ENCODE data around the gene TMEM151B. TPM values are rescaled to one million over a fixed set of nuclear protein-coding genes. Genes with fewer than 3 reads are reported as not detected.

Gene TMEM151B
- total RNA-seq, 1 experiment from 2014 or later, result 0.20 TPM

DNA sequence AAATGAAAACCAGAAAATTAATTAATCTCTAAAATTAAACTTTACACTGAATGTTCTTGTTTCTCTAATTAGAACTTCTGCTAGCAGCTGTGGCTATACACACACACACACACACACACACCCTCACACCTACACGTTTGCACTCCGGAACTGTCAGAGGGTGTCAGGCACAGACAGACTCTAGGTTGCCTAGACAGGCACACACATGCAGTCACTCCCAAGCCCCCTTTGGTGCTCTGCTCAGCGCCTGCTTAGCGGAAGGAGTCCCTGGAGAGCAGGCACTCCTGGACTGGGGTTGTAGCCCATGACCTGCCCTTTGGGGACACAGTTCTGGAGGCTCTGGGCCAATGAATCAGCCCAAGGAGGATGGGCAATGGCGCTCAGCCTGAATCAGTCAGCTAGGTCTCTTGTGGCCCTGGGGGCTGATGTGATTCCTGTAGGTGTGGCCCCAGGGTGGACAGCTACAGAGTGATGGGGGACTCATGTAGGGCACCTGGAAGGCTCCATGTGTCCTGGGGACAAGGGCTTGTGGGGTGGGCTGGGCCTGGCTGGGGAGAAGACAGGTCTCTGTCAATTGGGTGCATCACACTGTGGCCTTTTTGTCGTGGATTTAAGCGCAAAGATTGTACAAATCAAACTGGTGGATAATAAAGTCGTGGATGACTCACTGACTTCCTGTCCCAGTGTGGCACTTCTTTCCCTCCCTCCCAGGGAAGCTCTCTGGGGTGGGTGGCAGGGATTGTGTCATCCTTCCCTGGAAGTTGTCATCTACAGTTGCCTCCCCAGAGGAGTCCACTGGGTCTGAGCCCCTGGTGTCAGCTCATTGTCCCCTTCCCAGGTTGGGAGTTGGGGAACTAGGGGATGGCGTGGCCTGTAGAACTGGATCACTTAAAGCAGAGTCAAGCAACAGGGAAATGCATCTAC is 8.8 kb downstream of the TMEM151B start:
- Histone ChIP-seq H3K9me3 (no peaks in the 10 kb centered on the region), H3K4me3 (no peak overlapping the region), H3K27me3 (peaks cover 50% of the 10 kb centered on the region), H3K36me3 (no peaks in the 10 kb centered on the region)
- DNase-seq, result no peak

DNA sequence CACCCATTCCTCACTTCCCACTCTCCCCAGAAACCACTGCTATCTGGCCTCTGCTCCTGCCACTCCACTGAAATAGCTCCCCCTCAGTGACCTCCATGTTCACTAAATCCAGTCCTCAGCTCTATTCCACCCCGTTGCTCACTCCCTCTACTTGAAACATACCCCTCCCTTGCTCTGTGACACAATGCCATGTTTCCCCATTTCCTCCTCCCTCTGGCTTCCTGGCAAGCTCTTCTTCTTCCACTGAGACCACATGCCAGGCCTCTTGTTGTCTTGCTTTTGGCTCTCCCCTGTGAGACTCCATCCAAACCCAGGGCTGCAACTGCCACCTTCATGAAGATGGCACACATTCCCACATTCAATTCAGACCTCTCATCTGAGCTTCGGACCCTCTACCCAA is 13.9 kb downstream of the TMEM151B start:
- Histone ChIP-seq H3K9me3 (no peaks in the 10 kb centered on the region), H3K4me3 (no peak overlapping the region), H3K27me3 (peaks cover 92% of the 10 kb centered on the region), H3K36me3 (no peaks in the 10 kb centered on the region)
- no peak for DNase-seq

DNA sequence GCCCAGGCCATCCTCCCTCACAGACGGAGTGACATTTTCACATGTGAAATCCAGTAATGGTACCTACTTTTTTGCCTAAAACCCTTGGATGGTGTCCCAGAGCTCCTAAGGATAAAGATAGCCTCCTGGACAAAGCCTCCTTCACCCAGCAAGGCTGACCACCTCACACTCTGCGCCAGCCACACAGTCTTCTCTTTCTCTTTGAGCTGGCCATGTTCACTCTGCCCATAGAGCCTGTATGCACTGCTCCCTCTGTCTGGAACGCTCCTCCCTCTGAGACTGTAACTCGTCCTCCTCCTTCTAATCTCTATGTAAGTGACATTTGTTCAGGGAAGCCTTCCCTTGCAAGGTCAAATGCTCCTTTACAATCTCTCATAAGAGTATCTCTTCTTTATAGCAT is 14.6 kb downstream of the TMEM151B start:
- DNase-seq, result no peak
- Histone ChIP-seq H3K36me3 (no peaks in the 10 kb centered on the region), H3K27me3 (peaks cover 93% of the 10 kb centered on the region), H3K9me3 (no peaks in the 10 kb centered on the region), H3K4me3 (no peak overlapping the region)

DNA sequence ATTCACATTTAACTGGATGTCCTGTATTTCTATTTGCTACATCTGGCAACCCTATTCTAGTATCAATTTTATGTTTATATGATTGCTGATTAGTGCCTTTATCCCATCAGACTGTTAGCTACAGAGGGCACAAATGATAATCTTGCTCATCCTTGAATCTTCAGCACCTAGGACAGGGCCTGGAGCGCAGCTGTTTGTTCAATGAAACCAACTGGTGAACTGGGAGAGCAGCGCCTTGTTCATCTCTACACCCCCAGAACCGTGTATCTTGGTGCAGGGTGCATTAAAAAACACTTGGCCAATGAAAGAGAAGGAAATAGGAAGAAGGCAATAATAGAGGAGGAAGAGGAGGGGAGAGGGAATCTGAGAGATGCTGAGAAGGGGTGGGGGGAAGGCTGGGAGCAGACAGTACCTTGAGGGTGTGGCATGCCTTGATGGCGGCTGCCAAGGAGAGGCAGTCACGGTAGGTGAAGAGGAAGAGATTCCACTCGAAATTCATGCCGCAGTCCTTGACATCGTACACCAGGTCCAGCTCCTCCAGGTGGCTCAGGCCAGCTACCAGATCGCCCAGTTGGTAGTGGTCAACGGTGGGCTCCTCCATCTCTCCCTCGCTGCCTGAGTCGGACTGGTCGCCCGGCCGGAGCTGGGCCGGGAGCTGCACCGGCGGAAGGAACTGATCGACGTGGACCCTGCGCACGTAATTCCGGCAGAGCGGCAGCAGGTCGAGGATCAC is 15.5 kb downstream of the TMEM151B start:
- peaks cover 93% of the 10 kb centered on the region for H3K27me3 ChIP-seq
- no peaks in the 10 kb centered on the region for H3K36me3 ChIP-seq
- H3K9me3 ChIP-seq, result no peaks in the 10 kb centered on the region
- DNase-seq, result no peak
- H3K4me3 ChIP-seq, result no peak overlapping the region

DNA sequence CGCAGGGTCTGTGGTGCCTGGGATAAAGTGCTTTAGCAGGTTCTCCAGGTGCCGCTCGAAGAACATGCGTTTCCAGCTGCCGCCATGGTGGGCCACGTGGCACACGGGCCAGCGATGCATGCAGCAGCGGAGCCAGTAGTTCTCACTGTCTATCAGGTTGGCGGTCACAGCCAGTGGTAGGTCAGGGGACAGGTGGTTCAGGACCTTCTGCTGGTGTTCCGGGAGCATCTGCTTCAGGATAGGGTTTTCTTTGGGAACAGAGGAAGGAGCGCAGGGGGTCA is 16.0 kb downstream of the TMEM151B start:
- H3K36me3 ChIP-seq, result no peaks in the 10 kb centered on the region
- no peak for DNase-seq
- no peaks in the 10 kb centered on the region for H3K9me3 ChIP-seq
- H3K4me3 ChIP-seq, result no peak overlapping the region
- peaks cover 93% of the 10 kb centered on the region for H3K27me3 ChIP-seq

DNA sequence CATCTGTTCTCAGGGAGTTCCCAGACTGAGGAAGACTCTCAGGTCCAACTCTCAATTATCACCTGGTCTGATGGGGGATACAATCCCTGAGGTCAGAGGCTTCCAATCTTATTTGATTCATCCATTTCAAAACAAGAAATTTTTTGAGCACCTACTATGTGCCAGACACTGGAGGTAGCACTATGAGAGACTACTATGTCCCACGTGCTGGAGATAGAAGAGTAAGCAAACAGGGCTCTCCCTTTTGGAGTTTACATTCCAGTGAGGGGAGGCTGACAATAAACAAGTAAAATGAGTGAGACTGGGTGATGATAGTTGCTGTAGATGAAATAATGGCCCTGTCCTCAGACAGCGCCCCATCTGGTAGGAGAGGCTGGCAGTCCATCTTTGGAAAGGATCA is 16.5 kb downstream of the TMEM151B start:
- Histone ChIP-seq H3K27me3 (peaks cover 92% of the 10 kb centered on the region), H3K4me3 (no peak overlapping the region), H3K9me3 (no peaks in the 10 kb centered on the region)

DNA sequence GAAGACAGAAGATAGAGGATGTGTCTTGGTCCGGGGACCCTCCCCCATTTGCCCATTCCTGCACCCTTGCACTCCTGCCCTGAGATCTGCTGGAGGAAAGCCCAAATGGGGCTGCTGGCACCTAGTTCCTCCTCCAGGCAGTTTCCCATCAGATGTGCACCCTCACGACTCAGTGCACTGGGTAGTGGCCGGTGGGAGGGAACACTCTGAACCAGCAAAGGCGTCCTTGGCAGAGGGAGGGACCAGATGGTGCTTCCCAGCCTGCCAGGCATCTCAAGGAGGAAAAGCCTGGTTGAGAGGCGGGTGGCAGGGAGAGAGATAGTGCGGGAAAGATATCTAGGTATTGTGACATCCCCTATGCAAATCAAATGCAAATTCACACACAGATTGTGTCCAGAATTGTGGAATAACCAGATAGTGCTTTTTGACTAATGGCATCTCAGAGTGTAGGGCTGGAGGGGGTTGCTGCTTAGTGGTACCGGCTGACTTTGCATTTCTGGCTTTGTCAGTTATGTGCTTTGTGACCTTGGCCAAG is 19.5 kb downstream of the TMEM151B start:
- Histone ChIP-seq H3K27me3 (peaks cover 84% of the 10 kb centered on the region), H3K9me3 (no peaks in the 10 kb centered on the region), H3K4me3 (no peak overlapping the region), H3K36me3 (no peaks in the 10 kb centered on the region)
- no peak for DNase-seq

More for the DNA sequence above, 16.5 kb downstream of the TMEM151B start:
- H3K36me3 ChIP-seq, result no peaks in the 10 kb centered on the region
- no peak for DNase-seq

DNA sequence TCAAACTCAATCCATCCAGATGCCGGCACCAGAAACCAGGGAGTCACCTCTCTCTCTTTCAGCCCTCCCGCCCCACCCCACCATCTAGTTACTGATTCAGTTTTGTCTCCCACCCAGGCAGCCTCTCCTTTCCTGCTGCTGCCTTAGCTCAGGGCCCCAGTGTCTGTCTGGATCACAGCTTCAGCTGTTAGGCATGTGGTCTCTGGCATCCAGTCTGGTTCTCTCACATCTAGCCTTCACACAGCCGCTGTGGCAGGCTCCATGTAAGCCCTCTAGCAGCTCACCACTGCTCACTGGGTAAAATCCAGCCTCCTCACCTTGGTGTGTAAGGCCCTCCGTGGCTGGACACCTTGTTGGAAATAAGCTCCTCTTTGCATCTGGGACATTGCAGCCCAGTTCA is 21.6 kb downstream of the TMEM151B start:
- H3K27me3 ChIP-seq, result peaks cover 88% of the 10 kb centered on the region
- no peaks in the 10 kb centered on the region for H3K36me3 ChIP-seq
- no peak overlapping the region for H3K4me3 ChIP-seq
- no peak for DNase-seq
- H3K9me3 ChIP-seq, result no peaks in the 10 kb centered on the region

DNA sequence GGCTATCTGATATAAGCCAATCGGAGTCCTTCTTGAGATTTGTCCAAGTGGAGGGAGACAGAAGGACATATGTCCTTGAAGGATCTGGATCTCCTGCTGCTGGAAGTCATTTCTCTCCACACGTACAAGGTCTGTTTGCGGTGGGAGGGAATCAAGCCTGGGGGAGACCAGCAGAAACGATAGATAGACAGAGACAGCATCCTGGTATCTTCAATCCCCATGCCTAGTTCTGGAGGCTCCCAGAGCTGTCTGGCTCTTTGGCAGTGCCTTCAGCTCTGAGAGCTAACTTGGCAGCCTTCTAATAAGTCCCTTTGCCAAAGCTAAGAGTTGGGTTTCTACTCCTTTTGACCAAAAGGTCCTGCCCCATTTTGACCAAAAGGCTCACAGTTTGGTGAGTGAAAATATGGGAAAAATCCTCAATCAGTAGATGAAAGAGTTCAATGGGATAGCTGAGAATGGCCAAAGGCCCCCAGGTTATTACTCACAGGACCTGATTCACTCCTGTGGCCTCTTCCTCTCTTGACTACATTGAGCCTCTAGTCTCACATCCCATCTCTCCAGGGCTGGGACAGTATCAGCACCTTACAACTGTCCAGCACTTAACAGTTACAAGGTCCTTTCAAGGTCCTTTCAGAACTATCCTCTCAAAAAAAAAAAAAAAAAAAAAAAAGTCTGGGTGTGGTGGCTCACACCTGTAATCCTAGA is 22.6 kb downstream of the TMEM151B start:
- H3K27me3 ChIP-seq, result peaks cover 88% of the 10 kb centered on the region

DNA sequence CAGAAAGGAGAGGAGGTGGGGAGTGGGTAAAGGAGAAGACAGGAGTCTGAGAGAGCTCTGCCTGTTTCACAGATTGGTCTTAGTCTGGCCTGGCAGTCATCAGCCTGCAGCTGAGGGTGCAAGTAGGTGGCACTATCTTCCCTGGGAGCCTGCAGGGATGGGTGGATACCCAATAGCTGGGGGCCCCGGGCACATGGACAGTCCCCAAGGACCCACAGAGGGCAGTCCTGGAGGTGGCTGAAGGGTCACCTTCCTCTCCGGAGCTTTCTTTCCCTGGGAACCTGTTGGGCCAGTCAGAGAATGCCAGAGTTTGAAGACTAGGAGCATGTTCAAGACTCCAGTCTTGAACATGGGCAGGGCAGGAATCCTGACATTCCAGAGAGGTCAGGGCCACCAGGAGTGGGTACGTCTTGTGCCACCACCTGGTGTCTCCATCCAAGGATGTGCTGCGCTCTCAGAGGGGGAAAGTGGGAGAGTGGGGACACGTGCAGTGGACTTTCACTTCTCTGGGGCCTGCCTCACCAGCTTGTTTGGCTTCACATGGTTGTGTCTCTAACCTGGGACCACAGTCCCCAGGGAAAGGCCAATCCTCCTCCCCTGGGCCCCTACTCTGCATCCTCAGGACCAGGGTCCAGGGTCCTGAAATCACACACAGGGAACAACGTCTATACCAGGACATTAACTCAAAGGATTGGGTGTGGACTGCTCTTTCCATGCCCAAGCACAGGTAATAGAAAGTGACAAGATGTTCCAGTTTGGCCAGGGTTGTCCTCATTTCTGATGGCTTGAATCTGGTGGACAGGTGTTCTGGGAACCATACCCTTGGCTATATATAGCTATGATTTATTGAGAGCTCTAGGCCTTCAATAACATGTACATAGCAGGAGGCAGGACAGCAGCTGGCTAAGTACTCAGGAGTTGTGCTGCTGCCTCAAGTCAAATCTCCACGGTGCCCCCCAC is 24.9 kb downstream of the TMEM151B start:
- Histone ChIP-seq H3K27me3 (peaks cover 78% of the 10 kb centered on the region), H3K9me3 (no peaks in the 10 kb centered on the region), H3K4me3 (no peak overlapping the region), H3K36me3 (peaks cover 1% of the 10 kb centered on the region)
- no peak for DNase-seq

More for the DNA sequence above, 22.6 kb downstream of the TMEM151B start:
- Histone ChIP-seq H3K4me3 (no peak overlapping the region), H3K36me3 (no peaks in the 10 kb centered on the region), H3K9me3 (no peaks in the 10 kb centered on the region)
- DNase-seq, result no peak

DNA sequence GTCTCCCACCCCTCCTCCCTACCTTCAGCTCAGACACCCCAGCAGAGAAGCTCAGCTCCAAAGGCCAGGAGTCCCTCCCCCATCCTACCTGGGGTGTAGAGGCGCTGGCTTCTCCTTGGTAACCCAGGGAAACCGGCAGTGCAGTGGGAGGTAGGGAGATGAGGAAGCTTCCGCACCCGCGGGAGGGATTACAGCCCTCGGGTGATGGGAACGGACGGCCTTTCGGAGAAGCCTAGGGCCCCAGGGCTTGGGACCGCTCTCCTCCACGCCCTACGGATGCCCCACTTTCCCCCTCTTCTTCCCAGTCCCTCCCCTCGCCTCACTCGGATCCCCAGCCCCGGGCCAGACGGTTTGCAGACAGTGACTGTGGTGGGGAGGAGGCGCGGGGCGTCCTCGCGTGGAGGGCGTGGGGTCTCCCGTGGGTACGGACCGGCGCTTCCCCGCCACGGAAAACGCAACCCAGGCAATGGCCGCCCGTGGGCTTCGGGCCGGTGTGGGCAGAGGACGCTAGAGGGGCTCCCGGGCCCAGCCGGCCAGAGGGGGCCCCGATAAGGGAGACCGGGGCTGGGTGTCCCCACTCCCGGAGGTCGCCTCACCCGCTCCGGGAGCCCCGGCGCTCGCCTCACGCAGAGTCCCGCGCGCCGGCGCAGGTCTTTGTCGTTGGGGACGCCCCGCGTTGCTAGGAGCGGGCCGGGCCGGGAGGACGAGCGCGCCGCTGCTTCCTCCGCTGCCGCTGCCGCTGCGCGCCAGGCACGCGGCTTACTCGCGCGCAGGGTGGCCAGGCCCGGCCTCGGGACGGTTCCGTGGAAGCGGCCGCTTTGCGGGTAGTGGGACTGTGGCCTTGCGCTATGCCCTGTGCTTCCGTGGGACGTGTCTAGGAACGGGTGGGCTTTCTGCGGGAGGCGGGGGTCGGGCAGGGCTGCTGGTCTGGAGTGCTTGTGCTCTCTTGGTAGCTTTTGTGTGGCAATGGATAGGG is 27.1 kb downstream of the TMEM151B start:
- peak overlapping the region; percentile 40 for H3K4me3 ChIP-seq
- DNase-seq, result peak; percentile 75
- H3K36me3 ChIP-seq, result peaks cover 22% of the 10 kb centered on the region
- H3K9me3 ChIP-seq, result no peaks in the 10 kb centered on the region
- peaks cover 58% of the 10 kb centered on the region for H3K27me3 ChIP-seq

DNA sequence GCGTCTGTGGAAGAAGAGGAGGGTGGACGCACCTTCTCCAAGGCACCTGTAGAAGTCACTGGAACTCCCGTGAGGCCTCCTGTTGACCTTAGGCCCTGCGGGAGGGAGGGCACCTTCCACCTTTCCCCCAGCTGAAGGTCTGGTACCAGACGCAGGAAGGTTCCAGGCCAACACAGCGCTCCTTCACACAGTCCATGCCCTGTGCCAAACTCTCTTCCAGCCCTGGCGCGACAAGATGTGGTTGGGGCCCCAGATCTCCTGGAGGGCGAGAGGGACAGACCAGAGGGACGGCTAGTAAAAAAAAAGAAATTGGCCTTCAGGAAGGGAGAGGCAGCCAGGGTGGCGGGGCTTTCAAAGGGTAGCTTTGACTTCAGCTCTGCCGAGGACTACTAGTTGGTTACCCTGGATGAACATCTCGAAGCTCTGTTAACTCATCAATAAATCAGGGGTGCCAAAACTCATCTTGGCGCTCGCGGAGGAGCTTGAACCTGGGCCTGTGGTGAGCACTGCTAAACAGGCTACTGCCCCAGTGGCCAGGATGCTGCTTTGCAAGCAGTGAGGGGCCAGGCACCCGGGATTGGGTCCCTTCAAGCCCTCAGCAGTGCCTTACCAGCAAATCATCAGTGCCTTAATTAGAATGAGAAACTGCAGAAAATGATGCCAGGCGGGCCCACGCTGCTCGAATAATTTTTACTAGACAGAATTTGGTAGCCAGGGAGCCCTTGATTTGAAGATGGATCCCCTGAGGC is 28.0 kb downstream of the TMEM151B start:
- Histone ChIP-seq H3K36me3 (peaks cover 31% of the 10 kb centered on the region), H3K27me3 (peaks cover 51% of the 10 kb centered on the region), H3K9me3 (no peaks in the 10 kb centered on the region), H3K4me3 (peak overlapping the region; percentile 40; the same call in 1 of the 2 replicates)
- DNase-seq, result peak; percentile 57

DNA sequence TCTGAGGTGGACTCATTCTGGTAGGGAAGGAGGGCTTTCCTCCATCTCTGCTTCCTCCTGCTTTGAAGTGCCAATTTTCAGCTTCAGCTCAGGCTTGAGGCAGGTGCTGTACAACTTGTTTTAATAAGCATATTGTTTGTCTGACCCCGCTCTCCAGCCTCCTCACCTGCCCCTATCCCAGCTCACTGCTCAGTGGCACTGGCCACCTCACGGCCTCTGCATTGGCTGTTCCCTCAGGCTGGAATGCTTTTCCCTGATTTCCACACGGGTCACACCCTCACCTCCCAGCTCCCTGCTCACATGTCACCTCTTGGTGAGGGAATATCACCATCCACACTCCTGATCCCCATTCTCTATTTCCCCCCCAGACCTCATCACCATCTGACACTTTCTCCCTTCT is 28.6 kb downstream of the TMEM151B start:
- Histone ChIP-seq H3K27me3 (peaks cover 47% of the 10 kb centered on the region), H3K4me3 (no peak overlapping the region), H3K36me3 (peaks cover 38% of the 10 kb centered on the region), H3K9me3 (no peaks in the 10 kb centered on the region)
- DNase-seq, result no peak

DNA sequence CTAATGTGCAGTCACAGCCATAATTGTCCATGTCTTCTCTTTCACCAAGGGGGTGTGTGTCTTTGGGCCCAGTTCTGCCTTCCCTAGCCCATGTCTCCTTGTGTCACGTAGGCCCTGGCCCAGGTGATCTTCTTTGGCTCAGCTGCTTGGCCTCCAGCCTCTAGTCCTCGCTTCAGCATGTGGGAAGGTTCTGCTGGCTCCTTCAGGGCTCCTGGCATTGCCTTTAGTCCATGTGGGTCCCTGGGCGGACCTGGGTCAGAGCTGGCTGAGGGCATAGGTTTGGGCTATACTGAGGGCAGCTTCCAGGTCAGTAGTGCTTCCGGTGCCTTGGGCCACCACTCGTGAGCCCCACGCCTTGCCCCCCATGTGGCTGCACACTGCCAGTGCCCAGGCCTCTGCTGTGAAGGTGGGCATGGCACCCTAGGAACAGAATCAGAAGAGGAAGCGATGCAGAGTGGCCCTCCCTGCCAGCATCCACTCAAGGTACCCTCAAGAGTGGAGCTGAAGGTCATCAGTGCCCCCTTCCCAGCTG is 30.1 kb downstream of the TMEM151B start:
- Histone ChIP-seq H3K4me3 (no peak overlapping the region), H3K36me3 (peaks cover 53% of the 10 kb centered on the region), H3K9me3 (no peaks in the 10 kb centered on the region), H3K27me3 (peaks cover 36% of the 10 kb centered on the region)
- DNase-seq, result no peak
